Measurements from ENCODE around the gene PLK2.

Gene PLK2

DNA sequence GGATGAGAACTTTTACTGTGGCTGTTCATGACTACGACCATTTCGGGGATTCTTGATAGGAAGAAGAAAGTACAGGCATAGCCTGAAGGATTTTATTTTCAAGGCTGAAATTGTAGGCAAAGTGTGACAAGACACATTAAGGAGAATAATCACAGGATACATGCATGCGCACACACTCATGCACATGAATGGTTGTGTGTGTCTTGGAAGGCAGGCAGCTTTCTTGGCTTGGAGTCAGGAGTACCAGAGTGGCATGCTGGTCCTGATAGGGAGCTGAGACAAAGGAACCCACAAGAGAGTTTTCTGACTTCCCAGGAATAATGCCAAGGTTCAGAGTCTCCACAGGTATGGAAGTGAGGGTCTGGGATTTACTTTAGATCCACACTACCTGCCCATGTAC lies 22.2 kb downstream of the PLK2 start:
- H3K9ac ChIP-seq (ENCODE audit: low read length in 5 of 5), result no peak overlapping the region
- H3K4me1 ChIP-seq (ENCODE audit: control insufficient read depth in 5 of 5, insufficient read depth in 5 of 5, low read length in 5 of 5), result no peaks in the 10 kb centered on the region
- no peak overlapping the region for H3K27ac ChIP-seq (ENCODE audit: low read depth, low read length)
- H3K4me3 ChIP-seq (ENCODE audit: low read depth in 1 of 5, low read length in 5 of 5), result no peak overlapping the region
- no peaks in the 10 kb centered on the region for H3K36me3 ChIP-seq (ENCODE audit: control insufficient read depth in 5 of 5, insufficient read depth in 5 of 5, low read length in 5 of 5)
- peaks cover 0 to 3% (median 0%) of the 10 kb centered on the region in 5 donors for H3K9me3 ChIP-seq (ENCODE audit: control insufficient read depth in 5 of 5, low read length in 5 of 5)
- no peaks in the 10 kb centered on the region for H3K27me3 ChIP-seq (ENCODE audit: control insufficient read depth in 5 of 5, insufficient read depth in 4 of 5, low read length in 5 of 5)

DNA sequence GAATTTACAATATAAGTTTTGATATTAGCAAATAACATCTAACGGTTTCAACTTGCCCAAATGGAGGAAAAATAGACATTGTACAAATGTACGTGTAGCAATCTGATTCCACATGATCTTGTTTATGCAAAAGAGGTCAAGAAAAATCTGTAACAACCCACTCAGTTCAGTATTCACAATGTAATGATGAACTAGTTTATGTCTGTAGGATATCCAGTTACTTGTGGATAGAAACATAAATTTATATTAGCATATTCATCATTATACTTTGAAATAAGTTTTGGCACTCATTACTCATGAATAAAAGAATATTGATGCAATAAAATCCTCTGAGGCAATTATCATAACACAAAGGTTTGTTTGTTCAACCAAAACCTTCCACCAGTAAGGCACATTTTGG lies 28.1 kb downstream of the PLK2 start:
- peaks cover 0 to 3% (median 0%) of the 10 kb centered on the region in 5 donors for H3K9me3 ChIP-seq (ENCODE audit: control insufficient read depth in 5 of 5, low read length in 5 of 5)
- H3K4me1 ChIP-seq (ENCODE audit: control insufficient read depth in 5 of 5, insufficient read depth in 5 of 5, low read length in 5 of 5), result no peaks in the 10 kb centered on the region
- H3K9ac ChIP-seq (ENCODE audit: low read length in 5 of 5), result no peak overlapping the region
- H3K27me3 ChIP-seq (ENCODE audit: control insufficient read depth in 5 of 5, insufficient read depth in 4 of 5, low read length in 5 of 5), result no peaks in the 10 kb centered on the region
- no peaks in the 10 kb centered on the region for H3K36me3 ChIP-seq (ENCODE audit: control insufficient read depth in 5 of 5, insufficient read depth in 5 of 5, low read length in 5 of 5)
- no peak overlapping the region for H3K27ac ChIP-seq (ENCODE audit: low read depth, low read length)
- no peak overlapping the region for H3K4me3 ChIP-seq (ENCODE audit: low read depth in 1 of 5, low read length in 5 of 5)

DNA sequence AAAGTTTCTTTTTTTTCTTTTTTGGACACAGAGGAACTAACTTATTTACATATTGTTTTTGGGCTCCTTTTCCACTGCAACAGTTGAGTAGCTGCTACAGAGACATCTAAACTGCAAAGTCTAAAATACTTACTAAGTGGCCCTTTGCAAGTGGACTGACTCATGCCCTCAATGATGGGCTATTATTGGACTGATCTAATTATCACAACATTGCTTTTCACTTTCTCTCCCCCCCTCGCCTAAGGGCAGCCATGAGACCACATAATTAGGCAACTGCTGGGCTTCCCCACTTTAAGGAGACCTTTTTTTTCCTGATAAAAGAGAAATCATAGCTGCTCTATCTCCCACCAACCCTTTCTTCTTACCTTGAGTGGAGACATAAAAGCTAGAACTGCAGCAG lies 47.0 kb downstream of the PLK2 start:
- H3K4me3 ChIP-seq (ENCODE audit: low read depth in 1 of 5, low read length in 5 of 5), result no peak overlapping the region
- H3K27me3 ChIP-seq (ENCODE audit: control insufficient read depth in 5 of 5, insufficient read depth in 4 of 5, low read length in 5 of 5), result no peaks in the 10 kb centered on the region
- H3K4me1 ChIP-seq (ENCODE audit: control insufficient read depth in 5 of 5, insufficient read depth in 5 of 5, low read length in 5 of 5), result no peaks in the 10 kb centered on the region
- H3K36me3 ChIP-seq (ENCODE audit: control insufficient read depth in 5 of 5, insufficient read depth in 5 of 5, low read length in 5 of 5), result no peaks in the 10 kb centered on the region
- no peak overlapping the region for H3K27ac ChIP-seq (ENCODE audit: low read depth, low read length)
- H3K9ac ChIP-seq (ENCODE audit: low read length in 5 of 5), result no peak overlapping the region
- H3K9me3 ChIP-seq (ENCODE audit: control insufficient read depth in 5 of 5, low read length in 5 of 5), result peaks cover 0 to 3% (median 0%) of the 10 kb centered on the region in 5 donors

DNA sequence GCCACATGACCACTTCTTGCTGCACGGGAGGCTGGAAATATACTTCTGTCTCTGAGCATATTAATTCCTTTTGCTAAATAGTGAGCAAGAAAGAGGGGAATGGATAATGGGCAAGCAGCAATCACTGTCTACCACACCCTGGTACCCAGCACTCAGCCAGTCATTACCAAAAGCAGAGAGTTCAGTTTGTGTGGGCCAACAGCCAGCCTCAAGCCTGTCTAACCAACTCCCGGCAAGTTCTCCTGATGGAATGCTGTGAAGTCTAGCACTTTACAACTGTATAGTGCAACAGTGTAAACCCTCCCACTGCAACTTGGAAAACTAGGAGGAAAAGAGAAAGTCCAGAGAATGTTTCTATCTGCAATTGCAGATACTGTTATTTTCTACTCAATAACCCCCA lies 47.8 kb downstream of the PLK2 start:
- no peaks in the 10 kb centered on the region for H3K4me1 ChIP-seq (ENCODE audit: control insufficient read depth in 5 of 5, insufficient read depth in 5 of 5, low read length in 5 of 5)
- H3K27me3 ChIP-seq (ENCODE audit: control insufficient read depth in 5 of 5, insufficient read depth in 4 of 5, low read length in 5 of 5), result no peaks in the 10 kb centered on the region
- no peaks in the 10 kb centered on the region for H3K36me3 ChIP-seq (ENCODE audit: control insufficient read depth in 5 of 5, insufficient read depth in 5 of 5, low read length in 5 of 5)
- peaks cover 0 to 3% (median 0%) of the 10 kb centered on the region in 5 donors for H3K9me3 ChIP-seq (ENCODE audit: control insufficient read depth in 5 of 5, low read length in 5 of 5)
- H3K4me3 ChIP-seq (ENCODE audit: low read depth in 1 of 5, low read length in 5 of 5), result no peak overlapping the region
- no peak overlapping the region for H3K9ac ChIP-seq (ENCODE audit: low read length in 5 of 5)
- no peak overlapping the region for H3K27ac ChIP-seq (ENCODE audit: low read depth, low read length)

DNA sequence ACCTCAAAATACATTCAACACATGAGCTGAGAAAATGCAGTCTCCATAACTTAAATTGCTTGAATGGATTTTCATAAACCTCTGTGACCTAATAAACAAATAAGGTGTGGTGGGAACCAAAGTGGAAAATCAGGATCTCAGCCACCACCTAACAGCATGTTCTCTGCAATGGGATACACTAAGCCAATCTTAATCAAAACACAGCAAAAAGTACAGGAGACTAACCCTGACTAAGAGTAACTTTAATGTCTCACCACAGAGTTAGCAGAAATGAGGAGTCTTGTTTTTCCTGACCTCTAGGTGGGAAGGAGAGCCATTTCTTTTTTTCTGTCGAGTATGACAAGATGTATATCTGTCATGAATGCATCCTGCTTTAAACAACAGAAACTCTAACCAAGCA lies 48.5 kb downstream of the PLK2 start:
- H3K27ac ChIP-seq (ENCODE audit: low read depth, low read length), result no peak overlapping the region
- H3K4me3 ChIP-seq (ENCODE audit: low read depth in 1 of 5, low read length in 5 of 5), result no peak overlapping the region
- H3K36me3 ChIP-seq (ENCODE audit: control insufficient read depth in 5 of 5, insufficient read depth in 5 of 5, low read length in 5 of 5), result no peaks in the 10 kb centered on the region
- H3K27me3 ChIP-seq (ENCODE audit: control insufficient read depth in 5 of 5, insufficient read depth in 4 of 5, low read length in 5 of 5), result no peaks in the 10 kb centered on the region
- H3K4me1 ChIP-seq (ENCODE audit: control insufficient read depth in 5 of 5, insufficient read depth in 5 of 5, low read length in 5 of 5), result no peaks in the 10 kb centered on the region
- H3K9me3 ChIP-seq (ENCODE audit: control insufficient read depth in 5 of 5, low read length in 5 of 5), result peaks cover 0 to 3% (median 0%) of the 10 kb centered on the region in 5 donors
- H3K9ac ChIP-seq (ENCODE audit: low read length in 5 of 5), result no peak overlapping the region

DNA sequence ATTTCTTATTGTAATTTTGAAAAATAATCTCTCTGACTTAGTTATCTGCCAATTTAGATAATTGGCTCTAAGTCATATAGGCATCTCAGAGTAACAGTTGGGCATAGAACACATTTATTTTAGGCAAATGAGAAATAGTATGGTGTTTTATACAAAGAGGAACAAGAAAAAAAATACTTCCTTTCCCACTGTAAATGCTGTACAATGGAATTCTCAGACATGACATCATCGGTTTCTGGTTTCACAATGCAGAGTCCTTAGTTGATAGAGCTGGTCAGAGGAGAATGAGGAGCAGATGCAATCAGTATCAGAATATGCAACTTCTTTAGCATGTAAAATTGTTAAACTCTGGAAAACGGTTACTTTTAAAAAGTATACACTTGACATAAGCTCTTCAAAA lies 49.4 kb downstream of the PLK2 start:
- H3K27ac ChIP-seq (ENCODE audit: low read depth, low read length), result no peak overlapping the region
- no peaks in the 10 kb centered on the region for H3K4me1 ChIP-seq (ENCODE audit: control insufficient read depth in 5 of 5, insufficient read depth in 5 of 5, low read length in 5 of 5)
- no peaks in the 10 kb centered on the region for H3K36me3 ChIP-seq (ENCODE audit: control insufficient read depth in 5 of 5, insufficient read depth in 5 of 5, low read length in 5 of 5)
- no peaks in the 10 kb centered on the region for H3K27me3 ChIP-seq (ENCODE audit: control insufficient read depth in 5 of 5, insufficient read depth in 4 of 5, low read length in 5 of 5)
- no peaks in the 10 kb centered on the region for H3K9me3 ChIP-seq (ENCODE audit: control insufficient read depth in 5 of 5, low read length in 5 of 5)
- H3K9ac ChIP-seq (ENCODE audit: low read length in 5 of 5), result no peak overlapping the region
- no peak overlapping the region for H3K4me3 ChIP-seq (ENCODE audit: low read depth in 1 of 5, low read length in 5 of 5)

DNA sequence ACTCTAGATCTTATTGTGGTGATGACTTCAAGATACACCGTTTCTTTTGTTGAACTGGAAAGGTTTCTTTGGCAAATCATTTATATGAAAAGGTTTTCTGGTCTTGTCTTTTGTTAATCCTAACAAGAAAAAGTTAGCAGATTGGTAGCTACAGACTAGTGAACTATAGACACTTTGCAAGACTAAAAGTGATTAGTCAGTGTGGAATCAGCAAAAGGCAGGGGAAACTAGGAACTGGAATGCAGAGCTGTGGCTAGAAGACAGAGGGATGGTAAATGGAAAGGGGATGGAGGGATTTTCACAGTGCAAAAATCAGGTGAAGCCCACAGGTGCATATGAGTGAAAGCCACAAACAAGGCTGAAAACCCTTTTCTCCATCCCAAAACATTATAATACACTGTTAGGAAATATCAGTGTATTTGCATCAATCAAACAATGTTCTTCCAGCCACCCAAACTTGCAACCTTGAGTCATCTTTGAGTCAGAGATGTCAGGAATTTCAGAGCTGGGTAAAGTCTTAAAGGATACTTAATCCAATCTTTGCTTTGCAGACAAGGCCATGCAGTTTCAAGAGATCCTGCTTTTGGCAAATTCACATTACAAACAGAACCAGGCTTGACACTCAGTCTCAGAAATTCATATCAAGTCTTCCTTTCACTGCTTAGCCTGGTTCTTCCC lies 52.7 kb downstream of the PLK2 start:
- Histone ChIP-seq H3K4me1 (ENCODE audit: control insufficient read depth in 5 of 5, insufficient read depth in 5 of 5, low read length in 5 of 5) (no peaks in the 10 kb centered on the region), H3K9ac (ENCODE audit: low read length in 5 of 5) (no peak overlapping the region), H3K27me3 (ENCODE audit: control insufficient read depth in 5 of 5, insufficient read depth in 4 of 5, low read length in 5 of 5) (no peaks in the 10 kb centered on the region), H3K9me3 (ENCODE audit: control insufficient read depth in 5 of 5, low read length in 5 of 5) (no peaks in the 10 kb centered on the region), H3K4me3 (ENCODE audit: low read depth in 1 of 5, low read length in 5 of 5) (no peak overlapping the region), H3K36me3 (ENCODE audit: control insufficient read depth in 5 of 5, insufficient read depth in 5 of 5, low read length in 5 of 5) (no peaks in the 10 kb centered on the region), H3K27ac (ENCODE audit: low read depth, low read length) (no peak overlapping the region)

DNA sequence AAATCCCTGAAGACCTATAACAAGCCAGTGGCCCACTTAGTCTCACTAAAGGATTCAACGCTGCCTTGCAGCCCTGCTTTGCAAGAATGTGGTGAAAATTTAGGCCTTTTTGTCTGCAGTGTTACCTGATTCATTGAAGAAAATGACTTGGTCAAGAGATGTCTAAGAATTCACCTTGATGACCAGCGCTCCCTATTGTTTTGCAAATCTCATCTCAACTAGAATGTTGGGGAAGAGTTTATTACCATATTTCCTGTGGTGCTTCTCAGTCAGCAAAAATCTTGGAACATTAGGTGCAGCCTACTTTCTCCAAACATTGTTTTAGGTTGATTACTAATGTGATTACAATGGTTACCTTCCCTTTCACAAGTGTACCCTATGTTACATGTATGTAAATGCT lies 53.5 kb downstream of the PLK2 start:
- no peaks in the 10 kb centered on the region for H3K9me3 ChIP-seq (ENCODE audit: control insufficient read depth in 5 of 5, low read length in 5 of 5)
- H3K27me3 ChIP-seq (ENCODE audit: control insufficient read depth in 5 of 5, insufficient read depth in 4 of 5, low read length in 5 of 5), result no peaks in the 10 kb centered on the region
- H3K27ac ChIP-seq (ENCODE audit: low read depth, low read length), result no peak overlapping the region

DNA sequence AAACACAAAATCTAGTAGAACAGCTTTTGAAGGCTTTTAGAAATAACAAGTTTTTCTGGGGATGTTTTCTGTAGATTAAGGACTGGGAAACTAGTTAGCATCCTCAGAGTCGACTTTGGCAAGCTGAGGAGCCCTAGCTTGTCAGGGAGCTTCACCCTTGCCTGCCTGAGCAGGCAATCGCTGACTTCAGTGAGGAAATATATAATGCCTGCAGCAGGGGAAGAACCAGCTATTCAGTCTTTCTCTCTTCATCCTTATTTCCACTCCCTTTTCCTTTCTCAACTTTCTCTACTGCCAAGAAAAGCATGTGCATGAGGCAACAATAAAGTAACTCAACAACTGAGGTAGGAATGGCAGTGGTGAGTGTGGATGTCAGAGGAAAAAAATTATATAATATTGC lies 54.7 kb downstream of the PLK2 start:
- Histone ChIP-seq H3K4me1 (ENCODE audit: control insufficient read depth in 5 of 5, insufficient read depth in 5 of 5, low read length in 5 of 5) (no peaks in the 10 kb centered on the region), H3K9me3 (ENCODE audit: control insufficient read depth in 5 of 5, low read length in 5 of 5) (no peaks in the 10 kb centered on the region), H3K27me3 (ENCODE audit: control insufficient read depth in 5 of 5, insufficient read depth in 4 of 5, low read length in 5 of 5) (no peaks in the 10 kb centered on the region), H3K36me3 (ENCODE audit: control insufficient read depth in 5 of 5, insufficient read depth in 5 of 5, low read length in 5 of 5) (no peaks in the 10 kb centered on the region), H3K27ac (ENCODE audit: low read depth, low read length) (no peak overlapping the region), H3K4me3 (ENCODE audit: low read depth in 1 of 5, low read length in 5 of 5) (no peak overlapping the region), H3K9ac (ENCODE audit: low read length in 5 of 5) (no peak overlapping the region)

More for the DNA sequence above, 53.5 kb downstream of the PLK2 start:
- H3K36me3 ChIP-seq (ENCODE audit: control insufficient read depth in 5 of 5, insufficient read depth in 5 of 5, low read length in 5 of 5), result no peaks in the 10 kb centered on the region
- H3K4me1 ChIP-seq (ENCODE audit: control insufficient read depth in 5 of 5, insufficient read depth in 5 of 5, low read length in 5 of 5), result no peaks in the 10 kb centered on the region
- no peak overlapping the region for H3K4me3 ChIP-seq (ENCODE audit: low read depth in 1 of 5, low read length in 5 of 5)
- H3K9ac ChIP-seq (ENCODE audit: low read length in 5 of 5), result no peak overlapping the region

DNA sequence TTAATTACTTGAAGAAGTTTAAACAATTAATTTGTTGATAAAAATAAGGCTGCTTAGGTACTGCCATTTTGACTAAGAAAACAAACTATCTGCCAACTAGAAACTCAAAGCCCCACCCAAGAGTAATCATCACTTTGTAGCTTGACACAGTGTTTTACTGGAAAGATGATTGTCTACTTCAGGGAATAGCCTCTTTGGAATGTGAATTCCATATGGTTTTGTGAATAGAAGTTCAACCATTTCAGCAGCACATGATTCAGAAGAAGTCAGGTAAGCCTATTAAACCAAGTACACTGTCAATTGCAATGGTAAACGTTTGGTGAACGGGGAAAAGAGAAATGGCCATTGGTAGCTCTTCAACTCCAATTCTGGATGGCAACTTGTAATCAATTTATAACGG lies 55.2 kb downstream of the PLK2 start:
- Histone ChIP-seq H3K4me3 (ENCODE audit: low read depth in 1 of 5, low read length in 5 of 5) (no peak overlapping the region), H3K36me3 (ENCODE audit: control insufficient read depth in 5 of 5, insufficient read depth in 5 of 5, low read length in 5 of 5) (no peaks in the 10 kb centered on the region), H3K27me3 (ENCODE audit: control insufficient read depth in 5 of 5, insufficient read depth in 4 of 5, low read length in 5 of 5) (no peaks in the 10 kb centered on the region), H3K9me3 (ENCODE audit: control insufficient read depth in 5 of 5, low read length in 5 of 5) (no peaks in the 10 kb centered on the region), H3K4me1 (ENCODE audit: control insufficient read depth in 5 of 5, insufficient read depth in 5 of 5, low read length in 5 of 5) (no peaks in the 10 kb centered on the region), H3K9ac (ENCODE audit: low read length in 5 of 5) (no peak overlapping the region), H3K27ac (ENCODE audit: low read depth, low read length) (no peak overlapping the region)
